GM19351 (cell line): ENCODE data around the gene AMOTL2.

Source experiments
- ATAC-seq: cut with Tn5 transposase; IDR thresholded peaks from one replicate; pipeline ENCODE4 v1.9.1; 2021; ENCODE audit warnings: mild to moderate bottlenecking, moderate library complexity; ENCODE audit not compliant: unreplicated experiment

The AMOTL2 gene

DNA sequence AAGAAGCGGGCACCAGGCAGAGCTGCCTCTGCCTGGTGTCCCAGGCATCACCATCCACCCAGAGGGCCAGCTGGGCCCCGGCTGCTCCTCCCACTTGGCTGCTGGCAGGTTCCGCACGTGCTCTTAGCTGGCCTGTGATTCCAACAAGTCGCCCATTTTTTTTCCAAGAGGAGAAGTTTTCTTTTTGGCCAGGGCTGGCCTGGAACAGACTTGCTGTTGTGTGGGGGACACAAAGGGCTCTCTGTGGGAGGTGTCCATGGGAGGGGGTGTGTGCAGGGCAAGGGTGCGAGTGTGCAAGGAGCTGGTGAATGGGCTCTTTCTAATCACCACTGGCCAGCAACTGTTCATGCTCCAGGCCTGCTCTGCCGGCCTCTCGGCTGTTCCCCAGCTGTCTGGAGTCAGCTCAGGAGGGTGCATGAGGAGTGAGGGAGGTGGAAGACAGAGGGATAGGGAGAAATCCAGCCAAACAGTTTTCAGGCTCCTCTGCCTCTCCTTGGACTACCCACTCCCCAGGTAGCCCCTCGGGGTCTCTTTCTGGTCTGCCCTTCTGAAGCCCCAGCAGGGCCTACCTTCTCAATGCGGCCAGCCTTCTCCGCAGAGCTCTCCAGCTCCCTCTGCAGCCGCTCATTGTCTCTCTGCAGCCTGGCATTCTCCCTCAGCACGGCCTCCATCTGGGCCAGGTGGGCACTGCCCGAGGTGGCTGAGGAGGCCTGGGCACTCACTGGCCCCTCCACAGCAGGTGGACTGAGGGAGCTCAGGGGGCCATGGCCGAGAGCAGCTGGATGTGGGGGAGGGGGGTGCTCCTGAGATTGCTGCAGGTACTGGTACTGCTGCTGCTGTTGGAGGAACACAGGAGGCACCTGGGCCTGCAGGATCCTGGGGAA, 7.1 kb downstream of the AMOTL2 start:
- ATAC-seq, result no peak

DNA sequence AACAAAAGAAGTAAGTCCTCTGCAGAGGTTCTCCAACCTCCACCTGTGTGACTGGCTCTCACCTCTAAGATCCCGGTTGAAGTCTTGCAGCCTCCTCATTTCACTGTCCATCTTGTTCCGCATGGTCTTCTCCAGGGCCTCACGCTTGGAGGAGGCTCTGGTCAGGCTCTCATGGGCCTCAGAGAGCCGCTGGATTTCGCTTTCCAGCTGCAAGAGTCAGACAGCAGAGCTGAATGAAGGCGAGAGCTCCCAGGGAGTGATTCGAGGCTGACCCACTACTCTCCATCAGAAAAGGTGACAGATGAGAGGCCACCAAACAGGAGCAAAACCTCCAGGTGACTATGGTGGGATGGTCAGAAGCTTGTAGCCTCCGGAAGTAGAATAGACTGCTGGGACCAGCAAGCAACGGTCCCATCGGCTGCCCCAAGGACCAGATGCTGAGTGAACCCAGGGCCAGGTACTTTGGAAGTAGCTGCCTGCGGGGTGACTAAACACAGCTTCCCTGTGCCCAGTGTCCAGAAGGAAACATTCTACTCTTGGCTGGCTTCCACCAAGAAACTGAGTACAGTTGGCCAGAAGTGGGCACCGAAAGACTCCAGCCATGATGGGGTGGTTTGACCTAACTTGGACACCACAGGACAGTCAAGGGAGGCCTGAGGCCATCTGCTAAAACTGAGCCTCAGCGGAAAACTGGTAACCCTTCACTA, 7.9 kb downstream of the AMOTL2 start:
- no peak for ATAC-seq

DNA sequence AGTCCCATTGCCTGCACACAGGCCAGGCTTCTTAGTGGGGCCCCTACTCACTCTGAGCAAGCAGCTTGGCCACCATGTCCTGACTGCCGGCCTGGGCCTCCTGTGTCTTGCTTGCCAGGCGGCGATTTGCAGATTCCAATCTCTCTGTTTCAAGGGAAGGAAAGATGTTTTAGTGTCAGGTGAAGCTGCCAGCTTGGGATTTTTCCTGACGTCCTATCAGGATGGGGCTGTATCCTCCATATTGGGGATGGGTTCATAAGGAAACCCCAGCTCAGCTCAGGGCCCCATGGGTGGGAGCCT, 8.5 kb downstream of the AMOTL2 start:
- ATAC-seq, result no peak

DNA sequence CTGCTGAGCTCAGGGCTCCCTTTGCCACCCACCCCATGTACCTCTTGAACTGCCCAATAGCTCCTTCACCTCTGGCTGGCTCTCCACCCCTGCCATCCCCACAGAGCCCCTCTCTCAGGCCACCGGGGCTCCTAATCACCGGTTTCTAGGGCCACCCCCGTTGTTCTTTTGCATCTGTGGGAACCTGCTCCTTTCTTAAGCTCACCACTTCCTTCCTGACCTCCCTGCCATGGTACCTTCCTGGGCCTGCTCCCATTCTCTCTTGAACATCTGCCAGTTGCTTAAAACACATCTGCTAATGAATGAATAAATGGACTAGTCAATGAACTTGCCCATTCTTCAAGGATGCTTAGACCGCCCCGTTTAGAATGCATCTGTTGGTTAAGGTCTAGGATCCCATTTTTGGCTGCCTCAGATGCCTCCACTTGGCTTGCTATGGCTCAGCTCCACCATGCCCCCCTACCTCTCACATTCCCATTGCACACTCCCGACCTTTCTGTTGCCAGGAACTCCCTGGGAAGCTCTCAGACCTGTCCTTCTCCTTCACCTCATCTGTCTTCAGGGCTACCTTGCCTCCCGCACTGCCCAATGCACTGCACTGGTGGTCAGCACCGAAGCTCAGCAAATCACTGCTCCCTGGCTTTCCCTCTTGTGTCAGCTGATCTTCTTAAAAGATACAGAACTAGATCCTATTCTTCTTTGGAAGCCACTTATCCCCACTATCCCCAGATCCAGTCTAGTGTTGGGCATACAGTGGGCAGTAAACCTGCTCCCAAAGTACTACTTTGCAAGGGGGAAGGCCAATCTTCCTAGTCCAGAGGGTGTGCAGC, 9.1 kb downstream of the AMOTL2 start:
- no peak for ATAC-seq

DNA sequence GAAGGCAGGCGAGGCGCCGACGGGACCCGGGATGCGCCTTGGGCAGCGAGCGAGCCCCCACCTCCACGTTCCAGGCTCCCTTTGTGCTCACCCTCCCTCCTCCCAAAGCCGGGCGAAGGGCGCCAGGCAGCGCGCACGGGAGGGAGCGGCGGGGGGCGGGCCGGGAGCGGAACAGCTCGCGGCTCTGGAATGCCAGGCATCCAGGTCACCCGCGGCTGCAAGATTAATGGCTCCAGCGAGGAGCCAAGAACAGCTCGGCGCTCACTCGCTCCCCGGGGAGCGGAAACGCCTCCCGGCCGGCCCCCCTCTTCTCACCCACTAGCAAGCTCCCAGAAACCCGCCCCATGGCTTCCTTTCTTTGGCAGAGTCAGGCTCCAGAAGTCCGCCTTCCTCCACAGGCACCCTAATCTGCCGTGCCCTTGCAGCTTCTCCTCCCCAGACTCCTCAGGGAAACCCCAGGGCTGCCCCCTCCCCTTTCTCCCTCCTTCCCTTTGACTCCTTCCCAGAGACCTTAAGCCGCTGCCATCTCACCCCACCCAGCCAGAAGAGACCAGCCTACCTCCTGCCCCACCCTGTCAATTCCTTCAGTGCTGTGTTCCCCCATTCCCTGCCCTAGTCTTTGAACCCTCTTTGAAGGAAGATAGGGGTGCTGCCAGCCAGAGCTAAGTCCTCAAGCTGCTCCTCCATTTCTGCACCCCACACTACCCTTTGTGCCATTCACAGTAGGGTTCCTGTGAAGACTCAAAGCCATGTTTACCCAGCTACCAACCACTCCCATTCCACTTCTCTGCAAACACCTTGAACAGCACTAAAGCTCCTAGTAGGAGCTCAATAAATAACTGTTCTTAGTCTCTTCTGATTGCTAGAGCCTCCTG, 9.9 kb downstream of the AMOTL2 start:
- ATAC-seq, result no peak

DNA sequence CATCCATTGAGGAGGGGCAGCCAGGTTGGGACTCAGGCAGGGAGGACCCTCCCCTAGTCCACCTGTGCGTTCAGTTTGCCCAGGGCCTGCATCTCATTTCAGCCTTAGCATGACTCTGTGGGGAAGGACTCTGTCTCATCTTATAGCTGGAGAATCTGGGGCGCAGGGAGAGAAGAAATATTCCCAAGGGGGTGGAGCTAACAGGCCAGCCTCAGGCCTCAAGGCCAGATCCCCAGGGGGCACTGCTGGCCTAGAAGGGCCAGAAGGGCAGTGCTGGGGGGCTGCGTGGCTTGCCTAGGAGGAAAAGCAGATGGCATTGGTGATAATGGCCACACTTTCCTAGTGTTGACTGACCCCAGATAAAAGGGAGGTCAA, 10.9 kb downstream of the AMOTL2 start:
- no peak for ATAC-seq

DNA sequence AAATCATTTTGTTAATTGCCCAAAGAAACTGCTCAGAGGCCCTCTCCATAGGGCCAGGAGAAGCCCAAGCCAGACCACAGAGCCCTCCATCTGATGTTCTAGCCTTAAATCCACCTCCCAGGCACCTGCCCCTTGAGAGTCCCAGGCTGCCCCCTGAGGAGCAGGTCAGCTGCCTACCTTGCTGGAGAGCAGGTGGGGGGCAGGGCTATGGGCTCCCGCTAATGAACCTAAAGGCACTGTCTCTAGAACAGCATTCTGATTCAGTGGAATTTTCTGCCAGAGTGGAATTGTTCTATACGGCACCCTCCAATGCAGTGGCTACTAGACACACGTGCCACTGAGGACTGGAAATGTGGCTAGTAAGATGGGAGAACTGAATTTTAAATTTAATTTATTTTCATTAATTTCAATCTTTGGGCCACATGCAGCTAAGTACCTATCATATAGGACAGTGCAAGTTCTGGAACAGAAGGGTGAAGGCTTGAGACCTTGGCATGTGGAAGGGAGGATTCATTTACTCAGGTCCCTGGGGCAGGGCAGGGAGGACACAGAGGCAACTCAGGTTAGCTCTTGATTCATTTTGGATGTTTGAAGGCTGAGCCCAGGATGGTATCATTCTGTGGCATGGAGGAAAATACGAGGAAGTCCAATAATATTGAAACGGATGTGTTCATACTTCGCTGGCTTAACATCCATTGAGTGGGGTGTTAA, 11.4 kb downstream of the AMOTL2 start:
- no peak for ATAC-seq

DNA sequence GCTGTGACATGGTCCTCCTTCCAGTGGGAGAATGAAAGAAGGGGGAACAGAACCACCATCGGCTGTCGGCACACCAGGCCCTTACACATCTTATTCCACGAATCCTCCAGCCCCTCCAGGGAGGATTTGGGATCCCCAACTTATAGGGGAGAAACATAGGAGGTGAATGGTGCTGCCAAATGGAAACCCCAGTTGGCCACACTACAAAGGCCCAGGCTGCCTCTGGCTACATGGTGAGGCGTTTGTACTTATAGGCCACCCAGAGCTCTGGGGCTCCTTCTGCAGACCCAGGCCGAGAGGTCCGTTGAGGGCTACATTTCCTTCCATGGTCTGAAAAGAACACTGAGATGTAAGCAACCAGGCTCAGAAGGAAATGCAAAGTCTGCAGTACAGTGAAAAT, 12.0 kb downstream of the AMOTL2 start:
- no peak for ATAC-seq

DNA sequence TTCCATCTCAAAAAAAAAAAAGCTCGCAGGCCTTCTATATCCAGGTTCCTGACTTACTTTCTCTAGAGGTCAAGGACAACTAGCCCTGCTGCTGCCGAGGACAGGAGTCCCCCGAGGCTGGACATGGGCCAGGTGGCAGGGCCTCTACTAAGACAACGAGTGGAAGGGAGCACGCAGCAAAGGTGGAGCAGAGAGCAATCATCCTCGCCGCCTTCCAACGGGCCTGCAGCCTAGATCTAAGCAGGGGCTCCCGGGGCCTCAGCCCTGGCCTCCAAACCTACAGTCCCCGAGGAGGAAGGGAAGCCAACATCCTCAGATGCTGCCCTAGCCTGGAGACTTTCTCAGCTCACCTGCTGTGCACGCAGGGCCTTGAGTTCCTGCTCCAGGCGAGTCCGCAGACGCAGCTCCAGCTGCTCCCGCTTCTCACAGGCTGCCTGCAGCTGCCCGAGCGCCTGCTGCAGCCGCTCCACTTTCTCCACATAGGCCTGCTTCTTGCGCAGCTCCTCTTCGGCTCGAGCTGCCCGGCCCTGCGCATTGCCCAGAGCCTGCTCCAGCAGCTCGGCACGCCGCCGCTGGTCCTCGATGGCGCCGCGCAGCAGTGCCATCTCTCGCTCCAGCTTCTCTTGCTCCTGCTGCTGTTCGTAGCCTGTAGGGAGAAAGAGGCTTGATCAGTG, 12.9 kb downstream of the AMOTL2 start:
- no peak for ATAC-seq

DNA sequence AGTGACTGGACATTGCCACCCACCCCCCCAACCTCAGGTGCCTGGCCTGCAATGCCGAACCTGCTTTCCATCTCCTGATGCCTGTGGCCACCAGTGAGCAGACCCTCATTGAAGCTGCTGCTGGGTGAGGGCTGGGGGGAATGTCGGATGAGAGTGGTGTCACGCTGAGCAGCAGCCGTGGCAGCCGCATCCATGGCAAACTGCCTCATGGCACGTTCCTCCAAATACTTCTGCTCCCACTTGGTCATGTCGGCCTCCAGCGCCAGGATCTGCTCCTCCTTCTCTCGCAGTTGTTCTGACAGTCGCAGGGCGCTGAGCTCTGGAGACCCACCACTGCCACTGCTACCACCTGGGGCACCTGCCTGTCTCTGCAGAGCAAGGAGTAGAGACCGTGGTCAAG, 14.2 kb downstream of the AMOTL2 start:
- no peak for ATAC-seq

DNA sequence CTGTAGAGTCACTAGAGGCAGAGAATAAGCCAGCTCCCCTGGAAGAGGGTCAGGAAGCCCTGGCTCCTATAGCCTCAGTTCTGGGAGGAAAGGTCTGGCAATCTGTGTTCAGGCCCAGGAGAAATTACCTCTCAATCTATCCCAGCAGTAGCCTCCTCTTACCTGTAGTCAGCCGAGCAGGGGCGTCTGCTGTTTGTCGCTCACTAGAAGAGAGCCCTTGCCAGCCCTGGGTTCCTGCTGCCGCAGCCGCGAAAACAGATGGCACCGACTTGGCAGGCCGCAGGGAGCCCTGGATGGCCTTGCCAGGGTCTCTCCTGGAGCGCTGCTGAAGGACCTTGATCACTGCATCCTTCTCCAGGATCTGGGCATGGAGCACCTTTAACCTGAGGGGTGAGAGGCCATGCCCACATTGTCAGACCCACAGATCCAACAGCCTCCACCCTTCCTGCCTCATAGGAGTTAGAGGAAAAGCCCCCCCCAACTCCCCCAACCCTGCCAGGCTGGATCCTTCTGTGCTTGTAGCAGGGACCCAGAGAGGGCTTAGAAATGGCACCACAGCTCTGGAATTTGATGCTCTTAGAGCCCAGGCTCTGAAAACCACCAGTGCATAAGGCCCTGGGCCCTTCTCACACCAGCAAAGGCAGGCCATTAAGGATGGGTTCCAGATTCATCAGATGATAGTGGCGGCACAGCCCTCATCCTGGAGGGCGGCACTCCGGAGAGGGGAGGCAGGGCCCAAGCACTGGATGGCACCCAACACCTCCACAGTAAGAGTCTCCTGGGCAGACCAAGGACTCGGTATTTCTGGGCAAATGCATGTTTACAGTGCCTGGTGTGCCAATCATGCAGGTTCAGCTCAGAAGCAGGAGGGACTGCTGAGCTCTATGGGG, 14.9 kb downstream of the AMOTL2 start:
- ATAC-seq, result no peak

DNA sequence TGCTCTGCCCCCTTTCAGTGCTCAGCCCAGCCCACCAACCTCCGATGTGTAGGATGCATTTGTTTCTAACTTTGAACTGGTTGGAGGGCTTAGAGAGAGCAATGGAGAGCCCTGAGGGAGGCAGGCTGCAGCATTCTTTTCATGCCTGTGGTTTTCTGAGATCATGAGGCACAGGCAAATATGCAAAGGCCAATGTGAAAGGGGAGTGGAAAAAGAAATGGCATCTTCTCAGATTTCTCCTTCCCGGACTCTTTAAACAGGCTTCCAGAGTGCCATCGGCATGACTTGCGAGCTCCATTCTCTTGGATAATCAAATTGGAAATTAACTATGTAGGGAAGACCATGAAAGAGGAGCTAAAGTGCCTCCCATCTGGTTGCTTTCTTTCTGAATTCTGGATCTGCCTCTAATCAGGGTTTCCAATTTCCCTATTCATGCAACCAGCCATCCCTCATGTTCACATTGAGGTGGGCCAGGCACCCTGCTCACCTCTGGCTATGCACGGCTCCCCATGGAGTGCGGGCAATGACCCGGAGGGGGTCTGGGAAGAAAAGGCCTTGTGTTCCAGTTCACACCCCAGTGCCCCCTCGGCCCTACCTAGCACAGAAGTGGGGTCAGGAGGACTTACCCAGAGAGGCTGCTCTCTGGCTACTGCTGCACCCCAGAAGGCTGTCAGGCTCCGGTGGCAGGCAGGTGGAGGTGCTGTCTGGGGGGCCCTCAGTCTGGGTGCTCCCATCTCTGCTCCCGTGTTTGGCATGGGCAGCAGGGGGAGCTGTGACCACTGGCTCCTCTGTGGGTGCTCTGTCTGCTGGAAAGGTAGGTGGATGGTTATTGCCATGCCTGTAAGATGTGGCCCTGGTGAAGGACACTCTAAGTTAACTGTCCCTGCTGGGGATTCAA, 16.1 kb downstream of the AMOTL2 start:
- no peak for ATAC-seq

DNA sequence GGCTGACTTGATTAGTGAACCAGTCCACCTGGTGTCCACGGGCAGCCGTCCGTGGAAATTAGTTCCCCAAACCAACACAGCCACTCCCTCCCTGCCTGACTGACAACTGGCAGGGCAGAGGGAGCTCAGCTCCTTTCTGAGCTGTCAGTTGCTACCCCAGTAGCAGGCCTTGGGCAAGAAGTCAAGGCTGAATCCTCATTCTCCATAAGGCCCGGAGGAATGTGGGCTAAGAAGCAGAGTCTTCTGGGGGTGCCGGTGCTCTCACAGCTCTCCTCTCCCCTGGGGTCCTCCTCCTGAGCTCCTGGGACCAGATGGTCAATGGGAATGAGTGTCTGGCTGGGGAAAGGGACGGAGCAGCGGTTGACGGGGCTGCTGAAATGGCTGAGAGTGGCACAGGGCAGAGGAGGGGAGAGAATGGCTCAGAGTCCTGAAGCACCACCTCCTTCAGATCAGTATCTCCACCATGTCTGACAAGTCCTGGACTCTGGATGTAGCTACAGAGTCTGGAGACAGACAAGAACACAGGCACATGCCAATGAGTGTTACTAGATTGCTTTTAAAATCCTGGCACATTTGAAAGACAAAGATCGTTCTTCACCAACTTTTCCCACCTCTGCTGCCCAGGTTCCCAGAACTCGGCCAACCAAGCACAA, 16.9 kb downstream of the AMOTL2 start:
- no peak for ATAC-seq

DNA sequence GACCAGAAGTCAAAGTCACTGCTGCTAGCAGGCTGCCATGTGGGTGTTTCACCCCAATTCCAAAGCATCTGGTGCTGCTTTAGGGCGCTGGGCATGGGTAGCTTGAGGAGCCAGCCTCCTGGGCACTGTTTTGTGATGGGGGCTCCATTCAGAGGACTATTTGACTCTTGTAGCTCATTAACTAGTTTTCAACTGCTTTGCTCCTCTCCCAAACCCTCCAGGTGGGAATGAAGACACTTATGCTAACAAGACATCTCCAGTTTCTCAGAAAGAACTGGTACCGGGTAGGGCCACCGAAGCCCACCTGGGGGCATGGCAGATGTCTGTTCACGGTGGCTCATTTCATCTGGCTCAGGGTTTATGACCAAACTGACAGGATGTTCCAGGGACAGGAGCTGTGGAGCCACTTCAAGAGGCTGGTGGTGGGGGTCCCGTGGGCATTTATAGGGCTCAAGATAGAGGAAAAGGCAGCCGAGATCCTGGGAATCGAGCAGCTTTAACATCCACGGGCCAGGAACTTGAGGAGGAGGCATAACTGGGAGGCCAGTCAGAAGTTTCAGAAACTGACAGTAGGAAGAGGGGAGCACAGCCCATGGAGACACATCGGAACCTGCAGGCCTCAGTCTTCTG, 17.7 kb downstream of the AMOTL2 start:
- no peak for ATAC-seq

DNA sequence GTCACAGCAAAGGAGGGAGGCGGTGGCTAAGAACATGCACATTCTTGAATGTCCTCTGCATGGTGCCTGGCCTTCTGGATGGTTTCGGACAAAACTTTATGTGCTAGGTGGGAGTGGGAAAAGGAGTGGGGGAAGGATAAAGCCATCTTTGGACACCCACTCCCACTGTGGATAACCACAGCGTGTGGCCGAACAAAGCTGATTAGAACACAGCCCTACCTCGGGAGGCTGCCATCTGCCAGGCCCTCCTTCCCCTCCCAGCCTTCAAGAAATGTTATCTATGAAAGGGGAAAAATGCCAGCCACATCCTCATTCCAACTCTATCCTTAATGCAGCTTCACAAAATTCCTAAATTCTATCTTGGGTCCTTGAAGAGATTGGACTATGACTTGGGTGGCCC, 18.8 kb downstream of the AMOTL2 start:
- ATAC-seq, result no peak

DNA sequence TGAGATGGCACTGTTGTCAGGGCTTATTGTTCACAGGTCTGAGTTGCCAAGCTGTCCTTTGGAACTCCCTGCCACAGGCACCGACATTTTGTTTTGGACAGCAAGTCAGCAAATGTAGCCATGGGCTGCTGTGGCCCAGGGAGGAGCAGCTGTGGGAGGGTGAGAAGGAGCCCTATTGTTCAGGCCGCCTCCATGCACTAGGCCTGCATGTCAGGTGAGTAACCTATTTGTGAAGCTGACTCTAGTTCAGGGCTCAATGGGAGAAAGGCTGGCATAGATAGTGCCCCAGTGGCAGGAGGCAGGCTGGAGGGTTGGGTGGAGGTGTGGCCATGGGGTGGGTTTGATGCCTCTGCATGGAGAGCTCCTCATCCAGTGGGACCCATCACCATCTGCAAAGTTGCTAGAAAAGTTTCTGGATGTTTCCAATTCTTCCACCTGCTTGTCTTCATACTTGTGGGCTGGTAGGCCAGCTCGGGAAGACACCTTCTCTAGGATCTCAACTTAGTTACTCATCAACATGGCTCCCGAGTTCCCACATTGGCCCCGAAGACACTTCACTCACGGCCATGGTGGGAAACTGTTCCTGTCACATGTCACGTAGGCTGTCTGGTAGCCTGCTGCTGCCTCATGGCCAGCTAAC, 19.5 kb downstream of the AMOTL2 start:
- ATAC-seq, result no peak
